Activated CD4-positive, alpha-beta memory T cell treated with anti-CD3 and anti-CD28 coated beads for 36 hours (primary cell): ENCODE results near the gene COMMD1. TPM values are rescaled to one million over a fixed set of nuclear protein-coding genes. Genes with fewer than 3 reads are reported as not detected.

ENCODE experiments used
- CTCF ChIA-PET: fragments of 350-600 bp; sonication (Branson Sonifier 250); formaldehyde crosslinking; loops from one replicate; lab custom pipeline; 2021; ENCODE audit warnings: antibody characterized with exemption, inconsistent platforms; lab: Charles Lee
- POLR2A ChIA-PET: fragments of 350-600 bp; sonication (Branson Sonifier 250); formaldehyde crosslinking; loops from one replicate; lab custom pipeline; 2021; ENCODE audit warnings: antibody characterized with exemption; lab: Charles Lee
- DNase-seq: peaks from one replicate; pipeline ENCODE4 v3.0.0-alpha.2; 2020
- H3K27ac Mint-ChIP-seq: one replicate; pipeline ENCODE4 v1.8.0; 2021; ENCODE audit warnings: mixed read lengths
- H3K27me3 Mint-ChIP-seq: one replicate; pipeline ENCODE4 v1.8.0; 2021; ENCODE audit warnings: mixed read lengths
- H3K36me3 Mint-ChIP-seq: one replicate; pipeline ENCODE4 v1.8.0; 2021; ENCODE audit warnings: mixed read lengths
- H3K4me1 Mint-ChIP-seq: one replicate; pipeline ENCODE4 v1.8.0; 2021; ENCODE audit warnings: low read depth, mixed read lengths
- H3K4me3 Mint-ChIP-seq: one replicate; pipeline ENCODE4 v1.8.0; 2021; ENCODE audit warnings: mild to moderate bottlenecking, mixed read lengths
- H3K9me3 Mint-ChIP-seq: one replicate; pipeline ENCODE4 v1.8.0; 2021; ENCODE audit warnings: mixed read lengths
- intact Hi-C: fragments of 100-400 bp; cut with micrococcal nuclease; formaldehyde crosslinking; loops from one replicate; pipeline ENCODE4 v1.15.1; 2023
- total RNA-seq, 2 experiments: library from RNA; stranded (reverse); gene quantifications; one replicate each; pipeline ENCODE4 v1.2.3, GENCODE V29; 2021

Gene COMMD1
- total RNA-seq, 2 experiments from 2014 or later, result 33.0 to 33.8 TPM

- no peak for DNase-seq
- peaks cover under 1% of the 10 kb centered on the region for H3K4me1 Mint-ChIP-seq
- peaks cover 14% of the 10 kb centered on the region for H3K36me3 Mint-ChIP-seq
- CTCF ChIA-PET, result no interaction called here
- no peak overlapping the region for H3K4me3 Mint-ChIP-seq
- peaks cover 12% of the 10 kb centered on the region for H3K9me3 Mint-ChIP-seq
- intact Hi-C loops, result no loop called here
- POLR2A ChIA-PET, result no interaction called here
- no peaks in the 10 kb centered on the region for H3K27me3 Mint-ChIP-seq
- no peak overlapping the region for H3K27ac Mint-ChIP-seq
These were observed 165.7 kb downstream of the COMMD1 start for GRCh38 chr2:62071126-62071598.

- no peak for DNase-seq
- H3K36me3 Mint-ChIP-seq, result peaks cover 14% of the 10 kb centered on the region
- no peak overlapping the region for H3K27ac Mint-ChIP-seq
- H3K9me3 Mint-ChIP-seq, result peaks cover 12% of the 10 kb centered on the region
- H3K4me3 Mint-ChIP-seq, result no peak overlapping the region
- POLR2A ChIA-PET, result no interaction called here
- no peaks in the 10 kb centered on the region for H3K27me3 Mint-ChIP-seq
- CTCF ChIA-PET, result no interaction called here
- intact Hi-C loops, result no loop called here
- H3K4me1 Mint-ChIP-seq, result no peaks in the 10 kb centered on the region
These were observed 166.5 kb downstream of the COMMD1 start for GRCh38 chr2:62071760-62072680.

- Mint-ChIP-seq H3K36me3 (peaks cover 13% of the 10 kb centered on the region), H3K4me1 (no peaks in the 10 kb centered on the region), H3K27ac (no peak overlapping the region), H3K27me3 (no peaks in the 10 kb centered on the region), H3K4me3 (no peak overlapping the region), H3K9me3 (peaks cover 12% of the 10 kb centered on the region)
- ChIA-PET CTCF (no interaction called here), POLR2A (interaction anchor here (0.6 kb wide), 1 partner anchor 515 kb away, joined by 4 read pairs; no protein-coding TSS in a partner anchor)
- intact Hi-C loops, result no loop called here
- DNase-seq, result no peak
These were observed 168.8 kb downstream of the COMMD1 start for GRCh38 chr2:62074233-62074632.

GRCh38 chr2:62076980-62077638 is 171.6 kb downstream of the COMMD1 start:
- Mint-ChIP-seq H3K36me3 (peaks cover 8% of the 10 kb centered on the region), H3K4me3 (no peak overlapping the region), H3K27ac (no peak overlapping the region), H3K9me3 (peaks cover 5% of the 10 kb centered on the region), H3K4me1 (no peaks in the 10 kb centered on the region), H3K27me3 (no peaks in the 10 kb centered on the region)
- CTCF ChIA-PET, result no interaction called here
- intact Hi-C loops, result no loop called here
- POLR2A ChIA-PET, result no interaction called here
- DNase-seq, result no peak

- Mint-ChIP-seq H3K36me3 (peaks cover 3% of the 10 kb centered on the region), H3K4me3 (no peak overlapping the region), H3K27me3 (no peaks in the 10 kb centered on the region), H3K9me3 (no peaks in the 10 kb centered on the region), H3K27ac (no peak overlapping the region), H3K4me1 (no peaks in the 10 kb centered on the region)
- ChIA-PET POLR2A (no interaction called here), CTCF (interaction anchor here (0.7 kb wide), 1 partner anchor 46 kb away, joined by 3 read pairs; no protein-coding TSS in a partner anchor)
- intact Hi-C loops, result no loop called here
- no peak for DNase-seq
These were observed 179.3 kb downstream of the COMMD1 start for GRCh38 chr2:62084801-62085200.

GRCh38 chr2:62089658-62090057 is 184.2 kb downstream of the COMMD1 start:
- no peaks in the 10 kb centered on the region for H3K4me1 Mint-ChIP-seq
- no peak overlapping the region for H3K4me3 Mint-ChIP-seq
- POLR2A ChIA-PET, result no interaction called here
- intact Hi-C loops, result no loop called here
- H3K27ac Mint-ChIP-seq, result no peak overlapping the region
- no peaks in the 10 kb centered on the region for H3K36me3 Mint-ChIP-seq
- CTCF ChIA-PET, result no interaction called here
- no peaks in the 10 kb centered on the region for H3K27me3 Mint-ChIP-seq
- DNase-seq, result no peak
- no peaks in the 10 kb centered on the region for H3K9me3 Mint-ChIP-seq

GRCh38 chr2:62091471-62091870 is 186.0 kb downstream of the COMMD1 start:
- Mint-ChIP-seq H3K4me1 (no peaks in the 10 kb centered on the region), H3K9me3 (no peaks in the 10 kb centered on the region), H3K4me3 (no peak overlapping the region), H3K36me3 (no peaks in the 10 kb centered on the region), H3K27me3 (no peaks in the 10 kb centered on the region), H3K27ac (no peak overlapping the region)
- ChIA-PET CTCF (no interaction called here), POLR2A (no interaction called here)
- no peak for DNase-seq
- intact Hi-C loops, result no loop called here

GRCh38 chr2:62099050-62099449 is 193.6 kb downstream of the COMMD1 start:
- Mint-ChIP-seq H3K9me3 (no peaks in the 10 kb centered on the region), H3K36me3 (no peaks in the 10 kb centered on the region), H3K27me3 (no peaks in the 10 kb centered on the region), H3K4me3 (no peak overlapping the region), H3K4me1 (no peaks in the 10 kb centered on the region), H3K27ac (no peak overlapping the region)
- intact Hi-C loops, result no loop called here
- CTCF ChIA-PET, result interaction anchor here (0.7 kb wide), 1 partner anchor 357 kb away, joined by 3 read pairs; no protein-coding TSS in a partner anchor
- DNase-seq, result no peak
- POLR2A ChIA-PET, result no interaction called here

- ChIA-PET CTCF (no interaction called here), POLR2A (no interaction called here)
- Mint-ChIP-seq H3K4me1 (no peaks in the 10 kb centered on the region), H3K9me3 (no peaks in the 10 kb centered on the region), H3K4me3 (no peak overlapping the region), H3K27ac (no peak overlapping the region), H3K27me3 (no peaks in the 10 kb centered on the region), H3K36me3 (no peaks in the 10 kb centered on the region)
- no peak for DNase-seq
- intact Hi-C loops, result no loop called here
These were observed 194.2 kb downstream of the COMMD1 start for GRCh38 chr2:62099523-62100175.

- intact Hi-C loops, result no loop called here
- Mint-ChIP-seq H3K27ac (no peak overlapping the region), H3K4me1 (no peaks in the 10 kb centered on the region), H3K4me3 (no peak overlapping the region), H3K27me3 (no peaks in the 10 kb centered on the region), H3K9me3 (no peaks in the 10 kb centered on the region), H3K36me3 (no peaks in the 10 kb centered on the region)
- ChIA-PET POLR2A (no interaction called here), CTCF (no interaction called here)
- no peak for DNase-seq
These were observed 196.4 kb downstream of the COMMD1 start for GRCh38 chr2:62101886-62102285.

GRCh38 chr2:62102402-62102920 is 197.0 kb downstream of the COMMD1 start:
- H3K9me3 Mint-ChIP-seq, result no peaks in the 10 kb centered on the region
- ChIA-PET CTCF (no interaction called here), POLR2A (no interaction called here)
- H3K36me3 Mint-ChIP-seq, result no peaks in the 10 kb centered on the region
- H3K4me1 Mint-ChIP-seq, result no peaks in the 10 kb centered on the region
- H3K27ac Mint-ChIP-seq, result no peak overlapping the region
- no peak for DNase-seq
- no peak overlapping the region for H3K4me3 Mint-ChIP-seq
- no peaks in the 10 kb centered on the region for H3K27me3 Mint-ChIP-seq
- intact Hi-C loops, result no loop called here

- Mint-ChIP-seq H3K4me3 (no peak overlapping the region), H3K4me1 (no peaks in the 10 kb centered on the region), H3K27ac (no peak overlapping the region), H3K27me3 (no peaks in the 10 kb centered on the region), H3K36me3 (no peaks in the 10 kb centered on the region), H3K9me3 (no peaks in the 10 kb centered on the region)
- ChIA-PET CTCF (no interaction called here), POLR2A (no interaction called here)
- intact Hi-C loops, result no loop called here
- DNase-seq, result no peak
These were observed 204.1 kb downstream of the COMMD1 start for GRCh38 chr2:62109554-62109953.
